Fibroblast of skin of left biceps (primary cell): ENCODE measurements around the gene C15orf62.

ENCODE experiments used
- DNase-seq, 2 experiments: peaks; one replicate each; pipeline ENCODE4 v3.0.0-alpha.2; 2013; ENCODE audit warnings: low read depth in 2 of 2

The C15orf62 gene

GRCh38 chr15:40782609-40783227 is 12.9 kb downstream of the C15orf62 start:
- DNase-seq = no peak

- no peak for DNase-seq
Observed at GRCh38 chr15:40785164-40785563, 15.4 kb downstream of the C15orf62 start.

- DNase-seq = no peak
Observed at GRCh38 chr15:40785814-40786213, 16.0 kb downstream of the C15orf62 start.

GRCh38 chr15:40787344-40787841 is 17.6 kb downstream of the C15orf62 start:
- no peak for DNase-seq

GRCh38 chr15:40787991-40788390 is 18.2 kb downstream of the C15orf62 start:
- no peak for DNase-seq

- no peak for DNase-seq
Observed at GRCh38 chr15:40789119-40789518, 19.3 kb downstream of the C15orf62 start.

- no peak for DNase-seq
Observed at GRCh38 chr15:40789999-40790398, 20.2 kb downstream of the C15orf62 start.

- no peak for DNase-seq
Observed at GRCh38 chr15:40790718-40791117, 20.9 kb downstream of the C15orf62 start.

- DNase-seq = no peak
Observed at GRCh38 chr15:40792394-40792793, 22.6 kb downstream of the C15orf62 start.

- peak; percentile 62 to 67 for DNase-seq
Observed at GRCh38 chr15:40793216-40793989, 23.6 kb downstream of the C15orf62 start.

- no peak for DNase-seq
Observed at GRCh38 chr15:40796041-40796440, 26.3 kb downstream of the C15orf62 start.

- DNase-seq = no peak
Observed at GRCh38 chr15:40796512-40796911, 26.7 kb downstream of the C15orf62 start.

- DNase-seq = no peak
Observed at GRCh38 chr15:40799523-40799922, 29.7 kb downstream of the C15orf62 start.

GRCh38 chr15:40803076-40803475 is 33.3 kb downstream of the C15orf62 start:
- DNase-seq = no peak

- no peak for DNase-seq
Observed at GRCh38 chr15:40803688-40804087, 33.9 kb downstream of the C15orf62 start.

- DNase-seq = no peak
Observed at GRCh38 chr15:40806672-40807027, 36.9 kb downstream of the C15orf62 start.

GRCh38 chr15:40807028-40807887 is 37.5 kb downstream of the C15orf62 start, which contains the start of the genes DNAJC17 and ZFYVE19:
TSS of gene DNAJC17 (minus strand) at chr15:40807473. CDS start at chr15:40807446, 27 bp downstream.
TSS of gene ZFYVE19 (plus strand) at chr15:40807089. CDS start at chr15:40807590, 501 bp downstream.
- DNase-seq = peak; percentile 92

- DNase-seq = no peak
Observed at GRCh38 chr15:40807888-40808461, 38.2 kb downstream of the C15orf62 start.

- DNase-seq = no peak
Observed at GRCh38 chr15:40808861-40809450, 39.2 kb downstream of the C15orf62 start.

GRCh38 chr15:40812721-40813425 is 43.1 kb downstream of the C15orf62 start:
- no peak for DNase-seq
